GM13976 (cell line): Measurements from ENCODE around the gene WDR83.

Experiments used
- DNase-seq: peaks from one replicate; pipeline ENCODE4 v3.0.0; 2012; ENCODE audit warnings: low spot score
- in situ Hi-C: fragments of 300-500 bp; cut with MboI; formaldehyde crosslinking; loops from one replicate; pipeline ENCODE4 v1.12.0; 2022; ENCODE audit warnings: low sequenced_read_pairs, mixed read lengths, inconsistent platforms; ENCODE audit not compliant: unreplicated experiment
- TF ChIP-seq, protein P1 (sequence below): IDR thresholded peaks from 2 replicates; pipeline ENCODE4 v1.5.1; 2012; ENCODE audit warnings: borderline replicate concordance, mild to moderate bottlenecking; ENCODE audit not compliant: insufficient read depth; ENCODE audit errors: extremely low read depth, missing control alignments, control extremely low read depth

WDR83 gene

DNA sequence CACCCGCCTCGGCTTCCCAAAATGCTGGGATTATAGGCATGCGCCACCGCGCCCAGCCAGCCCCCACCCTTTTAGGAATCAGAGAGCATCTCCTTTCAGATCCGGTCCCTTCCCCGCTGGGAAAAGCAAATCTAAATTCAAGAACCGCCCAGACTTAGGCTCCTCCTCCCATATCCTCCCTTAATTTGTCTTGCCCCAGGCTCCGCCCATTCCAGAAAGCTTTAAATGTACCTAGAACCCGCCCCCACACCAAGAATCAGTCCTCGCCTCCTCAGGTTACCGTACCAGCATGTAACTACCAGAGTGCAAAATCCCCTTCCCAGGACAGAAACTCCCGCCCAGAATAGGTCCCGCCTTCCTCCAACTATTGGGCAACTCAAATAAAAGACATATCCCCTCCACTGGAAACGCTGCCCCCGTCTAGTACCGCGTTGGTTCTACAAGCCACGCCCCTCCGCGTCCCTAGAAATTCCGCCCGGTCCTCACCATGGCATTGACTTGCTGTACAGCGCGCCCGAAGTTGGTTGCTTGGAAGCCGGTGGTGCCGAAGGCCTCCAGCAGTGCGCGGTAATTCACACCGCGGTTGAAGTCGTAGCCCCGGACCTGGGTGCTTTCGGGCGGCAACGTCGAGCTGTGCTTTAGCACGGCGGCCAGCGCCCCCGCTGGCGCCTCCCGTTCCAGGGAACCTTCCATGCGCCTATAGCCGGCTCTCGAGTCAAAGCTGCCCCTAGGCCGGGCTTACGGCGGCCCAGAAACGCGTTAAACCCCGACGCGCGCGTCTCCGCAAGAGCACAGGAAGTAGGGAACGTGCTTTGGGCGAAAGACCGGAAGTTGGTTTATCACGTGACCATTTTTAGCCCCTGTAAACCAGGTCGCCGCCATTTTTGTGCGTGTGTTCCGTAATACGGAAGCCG, 14.7 kb downstream of the WDR83 start, which contains the start of gene DHPS:
TSS of gene DHPS (minus strand) at position 807 of the 914 bp plus-strand sequence. CDS start at position 693, 114 bp downstream.
- peak; percentile 95 for DNase-seq
- TF ChIP-seq, protein P1, sequence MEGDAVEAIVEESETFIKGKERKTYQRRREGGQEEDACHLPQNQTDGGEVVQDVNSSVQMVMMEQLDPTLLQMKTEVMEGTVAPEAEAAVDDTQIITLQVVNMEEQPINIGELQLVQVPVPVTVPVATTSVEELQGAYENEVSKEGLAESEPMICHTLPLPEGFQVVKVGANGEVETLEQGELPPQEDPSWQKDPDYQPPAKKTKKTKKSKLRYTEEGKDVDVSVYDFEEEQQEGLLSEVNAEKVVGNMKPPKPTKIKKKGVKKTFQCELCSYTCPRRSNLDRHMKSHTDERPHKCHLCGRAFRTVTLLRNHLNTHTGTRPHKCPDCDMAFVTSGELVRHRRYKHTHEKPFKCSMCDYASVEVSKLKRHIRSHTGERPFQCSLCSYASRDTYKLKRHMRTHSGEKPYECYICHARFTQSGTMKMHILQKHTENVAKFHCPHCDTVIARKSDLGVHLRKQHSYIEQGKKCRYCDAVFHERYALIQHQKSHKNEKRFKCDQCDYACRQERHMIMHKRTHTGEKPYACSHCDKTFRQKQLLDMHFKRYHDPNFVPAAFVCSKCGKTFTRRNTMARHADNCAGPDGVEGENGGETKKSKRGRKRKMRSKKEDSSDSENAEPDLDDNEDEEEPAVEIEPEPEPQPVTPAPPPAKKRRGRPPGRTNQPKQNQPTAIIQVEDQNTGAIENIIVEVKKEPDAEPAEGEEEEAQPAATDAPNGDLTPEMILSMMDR = no peak
- in situ Hi-C loops = no loop called here

DNA sequence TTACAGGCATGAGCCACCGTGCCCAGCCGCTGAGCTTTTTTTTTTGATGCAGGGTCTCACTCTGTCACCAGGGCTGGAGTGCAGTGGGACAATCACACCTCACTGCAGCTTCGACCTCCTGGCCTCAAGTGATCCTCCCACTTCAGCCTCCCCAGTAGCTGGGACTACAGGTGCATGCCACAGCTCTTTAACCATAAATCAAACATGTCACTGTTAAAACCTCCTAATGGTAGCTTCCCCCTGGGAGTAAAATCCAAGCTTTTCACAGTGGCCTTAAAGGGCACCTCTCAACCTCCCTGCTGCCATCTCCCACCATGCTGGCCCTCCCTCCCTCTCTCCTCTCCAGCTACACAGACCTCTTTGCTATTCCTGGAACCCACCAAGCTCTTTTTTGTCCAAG, 19.2 kb downstream of the WDR83 start:
- in situ Hi-C loops = no loop called here
- no peak for DNase-seq
- TF ChIP-seq, protein P1 = no peak

DNA sequence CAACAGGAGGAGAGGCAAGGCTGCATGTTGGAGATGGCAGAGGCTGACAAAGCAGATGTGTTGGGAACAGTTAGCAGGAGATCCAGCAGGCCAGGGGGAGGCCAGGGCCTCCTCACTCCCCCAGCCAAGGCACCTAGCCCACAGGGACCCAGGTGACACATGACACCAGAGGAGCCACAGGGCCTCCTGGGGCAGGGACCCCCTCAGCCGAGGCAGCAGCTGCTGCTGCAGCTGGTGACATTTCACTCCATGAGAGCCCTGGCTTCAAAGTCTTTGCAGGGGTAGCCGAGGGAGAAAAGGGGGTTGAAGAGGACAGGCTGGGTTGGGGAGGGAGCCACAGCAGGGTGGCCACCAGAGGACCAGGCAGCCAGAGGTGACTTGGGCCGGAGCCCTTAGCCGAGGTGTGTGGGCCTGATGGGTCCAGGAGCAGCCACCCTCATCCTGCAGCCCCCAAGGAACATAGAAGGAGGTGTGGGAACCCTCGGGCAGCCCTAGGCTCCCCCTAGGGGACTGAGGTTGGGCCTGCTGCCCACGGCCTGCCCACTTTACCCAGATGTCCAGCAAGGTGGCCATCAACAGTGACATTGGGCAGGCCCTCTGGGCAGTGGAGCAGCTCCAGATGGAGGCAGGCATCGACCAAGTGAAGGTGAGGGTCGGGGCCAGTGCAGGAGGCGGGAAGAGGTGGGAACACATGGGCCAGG, 21.0 kb downstream of the WDR83 start, which contains the start of gene GNG14:
TSS of gene GNG14 (plus strand) at position 503 of the 701 bp plus-strand sequence. CDS start at position 554, 51 bp downstream.
- TF ChIP-seq, protein P1 = no peak
- in situ Hi-C loops = no loop called here
- no peak for DNase-seq

DNA sequence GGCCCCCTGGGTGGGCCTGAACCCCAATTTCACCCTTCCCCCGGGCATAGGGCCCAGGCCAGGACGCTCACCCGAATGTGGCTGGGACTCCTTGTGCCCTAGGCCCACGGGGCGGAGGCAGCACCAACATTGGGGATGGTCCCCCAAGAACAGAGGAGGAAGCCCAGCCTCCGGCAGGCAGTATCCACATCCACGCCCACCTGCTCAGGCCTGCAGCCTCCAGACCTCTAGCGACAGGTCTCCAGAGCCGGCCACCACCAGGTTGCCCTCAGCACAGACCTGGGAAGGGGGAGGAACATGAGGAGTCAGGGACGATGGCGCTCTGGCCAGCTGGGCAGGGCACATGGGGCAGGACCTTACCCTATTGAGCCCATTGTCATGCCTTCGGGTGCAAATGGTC, 22.4 kb downstream of the WDR83 start:
- in situ Hi-C loops = no loop called here
- TF ChIP-seq, protein P1 = no peak
- DNase-seq = no peak

DNA sequence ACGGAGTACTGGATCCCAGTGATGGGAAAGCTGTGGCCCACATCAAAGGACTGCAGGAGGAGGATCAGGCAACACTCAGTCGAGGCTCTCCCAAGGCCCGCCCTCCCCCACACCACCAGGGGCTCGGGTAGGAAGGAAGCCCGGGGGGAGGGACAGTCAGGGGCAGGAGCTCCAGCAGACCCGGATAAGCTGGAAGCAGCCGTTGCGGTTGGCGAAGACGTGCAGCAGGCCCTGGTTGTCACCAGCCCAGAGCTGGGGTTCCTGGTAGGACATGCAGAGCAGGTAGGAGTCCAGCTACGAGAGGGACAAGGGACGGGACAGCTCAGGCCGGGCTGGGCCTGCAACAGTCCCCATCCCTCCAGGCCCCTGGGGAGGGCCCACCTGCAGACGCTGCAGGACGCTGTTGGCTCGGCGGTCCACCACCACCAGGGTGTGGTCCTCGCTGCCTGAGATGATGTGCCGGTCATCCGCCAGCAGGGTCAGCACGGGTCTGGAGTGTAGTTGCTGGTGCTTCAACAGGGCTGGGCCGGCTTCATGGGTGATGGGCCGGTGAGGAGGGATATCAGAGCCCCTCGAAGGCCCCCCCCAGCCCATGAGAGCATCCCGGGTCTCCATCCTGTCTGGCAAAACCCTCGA, 23.1 kb downstream of the WDR83 start:
- TF ChIP-seq, protein P1 = no peak
- DNase-seq = no peak
- in situ Hi-C loops = no loop called here

DNA sequence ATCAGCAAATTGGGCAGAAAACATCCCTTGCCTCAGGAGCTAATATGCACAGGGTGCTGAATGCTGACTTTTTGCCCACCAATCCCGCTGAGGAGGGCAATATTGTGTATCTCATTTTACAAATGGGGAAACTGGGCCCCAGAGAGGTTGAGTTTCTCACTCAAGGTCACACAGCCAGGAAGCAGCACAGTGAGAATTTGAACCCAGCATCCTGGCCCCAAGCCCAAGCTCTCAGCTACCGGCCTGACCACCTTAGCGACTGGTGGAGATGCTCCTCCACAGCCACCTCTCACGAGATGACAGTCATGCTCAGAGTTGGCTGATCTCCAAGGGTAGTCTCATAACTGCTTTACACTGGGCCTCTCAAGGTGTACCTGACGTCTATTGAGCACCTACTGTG, 26.4 kb downstream of the WDR83 start:
- TF ChIP-seq, protein P1 = no peak
- DNase-seq = no peak
- in situ Hi-C loops = no loop called here
